Measurements from ENCODE around the gene ZBTB20.

ZBTB20 gene

GRCh38 chr3:114508976-114509375 lies 638.1 kb downstream of the ZBTB20 start:
- H3K4me3 ChIP-seq (ENCODE audit: low read length) = no peak overlapping the region
- no peak for DNase-seq (ENCODE audit: low read depth)
- TF ChIP-seq CTCF (conservative IDR thresholded peaks at IDR 0.05; ENCODE audit: low read depth, low read length) = no peak

- H3K4me3 ChIP-seq (ENCODE audit: low read length) = no peak overlapping the region
- TF ChIP-seq CTCF (conservative IDR thresholded peaks at IDR 0.05; ENCODE audit: low read depth, low read length) = no peak
- no peak for DNase-seq (ENCODE audit: low read depth)
Measured at GRCh38 chr3:114508208-114508607, 638.9 kb downstream of the ZBTB20 start.

DNA sequence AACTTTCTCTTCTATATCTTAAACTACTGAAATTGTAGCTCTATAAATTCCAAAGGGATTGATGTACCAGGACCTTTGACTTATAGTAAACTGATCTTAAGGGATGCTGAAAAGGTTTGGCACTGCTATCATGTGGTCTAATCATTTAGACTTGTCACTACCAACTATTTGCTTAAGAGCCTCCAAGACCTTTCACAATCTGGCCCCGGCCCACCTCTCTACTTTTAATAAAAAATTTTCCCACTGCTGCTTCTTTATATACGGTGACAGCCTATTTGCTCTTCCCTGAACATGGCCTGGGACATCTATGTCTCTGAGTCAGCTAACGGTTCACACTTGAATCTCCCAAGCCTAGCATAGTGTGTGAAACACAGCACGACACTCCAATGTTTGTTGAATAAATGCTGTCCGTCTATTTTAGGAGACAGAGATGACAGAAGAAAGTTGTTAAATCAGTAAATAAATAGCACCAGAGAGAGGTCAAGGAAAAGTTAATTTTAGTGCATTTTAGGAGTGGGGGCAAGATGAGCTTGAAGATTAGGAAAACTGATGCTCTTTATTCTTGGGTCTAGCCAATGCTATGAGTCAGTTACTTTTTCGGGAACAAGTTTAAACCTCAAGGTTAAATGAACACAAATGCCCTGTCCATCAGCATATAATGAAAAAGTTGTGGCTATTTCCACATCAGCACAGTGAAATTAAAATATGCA lies 640.3 kb downstream of the ZBTB20 start:
- TF ChIP-seq CTCF (conservative IDR thresholded peaks at IDR 0.05; ENCODE audit: low read depth, low read length) = no peak
- DNase-seq (ENCODE audit: low read depth) = no peak
- no peak overlapping the region for H3K4me3 ChIP-seq (ENCODE audit: low read length)

GRCh38 chr3:114504941-114505628 lies 642.0 kb downstream of the ZBTB20 start:
- H3K4me3 ChIP-seq (ENCODE audit: low read length) = no peak overlapping the region
- DNase-seq (ENCODE audit: low read depth) = no peak
- TF ChIP-seq CTCF (conservative IDR thresholded peaks at IDR 0.05; ENCODE audit: low read depth, low read length) = no peak

- no peak for TF ChIP-seq CTCF (conservative IDR thresholded peaks at IDR 0.05; ENCODE audit: low read depth, low read length)
- H3K4me3 ChIP-seq (ENCODE audit: low read length) = no peak overlapping the region
- no peak for DNase-seq (ENCODE audit: low read depth)
Measured at GRCh38 chr3:114502204-114502603, 644.9 kb downstream of the ZBTB20 start.

DNA sequence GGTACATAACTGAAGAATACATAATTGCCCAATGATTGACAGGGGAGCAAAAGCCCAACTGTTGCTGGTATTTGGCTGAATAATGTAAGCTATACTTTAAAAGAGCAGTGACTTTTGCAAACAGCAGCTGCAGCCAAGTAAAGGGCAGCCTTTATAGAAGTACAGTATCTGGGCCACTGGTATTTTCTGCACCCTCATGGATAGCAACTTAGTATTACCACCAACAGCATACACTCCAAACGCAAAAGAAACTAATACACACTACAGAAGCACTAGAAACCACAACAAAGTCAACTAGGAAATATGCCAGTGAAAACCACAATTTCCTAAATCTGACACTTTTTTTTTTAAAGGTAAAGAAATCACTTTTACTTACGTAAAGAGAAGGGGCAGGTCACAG lies 647.1 kb downstream of the ZBTB20 start:
- TF ChIP-seq CTCF (conservative IDR thresholded peaks at IDR 0.05; ENCODE audit: low read depth, low read length) = no peak
- peak; percentile 54 for DNase-seq (ENCODE audit: low read depth)
- H3K4me3 ChIP-seq (ENCODE audit: low read length) = no peak overlapping the region
